Sigmoid colon (tissue), 4 donors: ENCODE data around the gene SCFD1.

Experiments used
- CTCF ChIP-seq, 4 experiments: fragments of 450-650 bp in 3 of 4; fragments of 200-600 bp in 1 of 4; IDR thresholded peaks; one replicate each; pipeline ENCODE4 v1.5.1; 2016 to 2019; ENCODE audit warnings: antibody characterized with exemption in 4 of 4, mild to moderate bottlenecking in 3 of 4, moderate library complexity in 2 of 4
- POLR2A ChIP-seq, 2 donors: fragments of 450-650 bp; IDR thresholded peaks; one replicate each; pipeline ENCODE4 v1.6.1; 2016; ENCODE audit warnings: antibody characterized with exemption in 2 of 2, mild to moderate bottlenecking in 2 of 2, moderate library complexity in 2 of 2
- POLR2AphosphoS5 ChIP-seq, 4 donors: sonication (generic); formaldehyde crosslinking; IDR thresholded peaks; one replicate each; pipeline ENCODE4 v1.6.1; 2017; ENCODE audit warnings: antibody characterized with exemption in 4 of 4

- TF ChIP-seq CTCF (IDR thresholded peaks at IDR 0.05) (no peak), POLR2AphosphoS5 (IDR thresholded peaks at IDR 0.05) (no peak), POLR2A (IDR thresholded peaks at IDR 0.05) (no peak)
These were observed 39.7 kb upstream of the SCFD1 start for GRCh38 chr14:30582376-30582775.
